ENCODE data around the gene MYH6. TPM values are rescaled to one million over a fixed set of nuclear protein-coding genes. Genes with fewer than 3 reads are reported as not detected.
"Not testable (repeated sequence)": the region's sequence is repeated elsewhere in the genome, so short reads cannot be mapped to it uniquely, and the experiment has no call there.

Gene MYH6
- total RNA-seq, 4 donors from 2014 or later = not detected

DNA sequence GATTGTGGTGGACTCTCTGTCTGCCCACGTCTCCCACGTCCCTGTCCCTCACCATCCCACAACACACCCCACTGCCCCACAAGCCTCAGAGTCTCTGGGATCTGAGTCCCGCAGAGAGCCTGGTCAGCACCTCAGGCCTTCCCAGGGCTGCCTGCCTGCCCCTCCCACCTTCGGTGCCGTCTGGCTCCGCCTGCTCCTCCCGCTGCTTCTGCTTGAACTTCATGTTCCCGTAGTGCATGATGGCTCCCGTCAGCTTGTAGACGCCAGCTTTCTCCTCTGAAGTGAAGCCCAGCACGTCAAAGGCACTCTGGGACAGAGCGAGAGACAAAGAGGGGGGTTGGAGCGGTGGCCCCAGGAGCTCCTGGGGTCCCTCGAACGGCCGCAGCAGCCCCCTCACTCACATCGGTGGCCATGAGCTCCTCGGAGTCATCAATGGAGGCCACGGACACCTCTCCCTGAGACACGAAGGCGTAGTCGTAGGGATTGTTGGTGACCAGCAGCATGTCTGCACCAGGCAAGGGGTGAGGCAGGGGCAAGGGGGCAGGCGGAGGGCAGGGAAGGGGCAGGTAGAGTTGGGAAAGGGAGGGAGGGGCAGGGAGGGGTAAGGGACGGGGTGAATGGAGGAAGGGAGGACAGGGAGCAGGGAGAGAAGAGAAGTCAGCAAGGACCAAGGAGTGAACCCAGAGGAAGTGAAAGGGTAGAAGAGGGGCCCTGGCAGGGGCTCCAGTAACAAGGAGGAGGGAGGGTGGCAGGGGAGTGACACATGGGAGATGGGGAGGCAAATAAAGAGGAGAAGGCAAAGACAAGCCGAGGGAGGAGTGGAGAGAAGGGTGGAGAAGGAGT lies 5.6 kb downstream of the MYH6 start:
- H3K4me3 ChIP-seq = no peak overlapping the region
- no peaks in the 10 kb centered on the region for H3K36me3 ChIP-seq
- no peaks in the 10 kb centered on the region for H3K9me3 ChIP-seq
- H3K27me3 ChIP-seq = no peaks in the 10 kb centered on the region
- DNase-seq = no peak
- TF ChIP-seq, protein P1, sequence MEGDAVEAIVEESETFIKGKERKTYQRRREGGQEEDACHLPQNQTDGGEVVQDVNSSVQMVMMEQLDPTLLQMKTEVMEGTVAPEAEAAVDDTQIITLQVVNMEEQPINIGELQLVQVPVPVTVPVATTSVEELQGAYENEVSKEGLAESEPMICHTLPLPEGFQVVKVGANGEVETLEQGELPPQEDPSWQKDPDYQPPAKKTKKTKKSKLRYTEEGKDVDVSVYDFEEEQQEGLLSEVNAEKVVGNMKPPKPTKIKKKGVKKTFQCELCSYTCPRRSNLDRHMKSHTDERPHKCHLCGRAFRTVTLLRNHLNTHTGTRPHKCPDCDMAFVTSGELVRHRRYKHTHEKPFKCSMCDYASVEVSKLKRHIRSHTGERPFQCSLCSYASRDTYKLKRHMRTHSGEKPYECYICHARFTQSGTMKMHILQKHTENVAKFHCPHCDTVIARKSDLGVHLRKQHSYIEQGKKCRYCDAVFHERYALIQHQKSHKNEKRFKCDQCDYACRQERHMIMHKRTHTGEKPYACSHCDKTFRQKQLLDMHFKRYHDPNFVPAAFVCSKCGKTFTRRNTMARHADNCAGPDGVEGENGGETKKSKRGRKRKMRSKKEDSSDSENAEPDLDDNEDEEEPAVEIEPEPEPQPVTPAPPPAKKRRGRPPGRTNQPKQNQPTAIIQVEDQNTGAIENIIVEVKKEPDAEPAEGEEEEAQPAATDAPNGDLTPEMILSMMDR (IDR thresholded peaks at IDR 0.05) = no peak
- TF ChIP-seq POLR2A (IDR thresholded peaks at IDR 0.05) = no peak
- H3K27ac ChIP-seq = no peak overlapping the region
- H3K4me1 ChIP-seq = no peaks in the 10 kb centered on the region

GRCh38 chr14:23401291-23401690 lies 6.8 kb downstream of the MYH6 start:
- TF ChIP-seq POLR2A (IDR thresholded peaks at IDR 0.05) = no peak
- TF ChIP-seq, protein P1 (IDR thresholded peaks at IDR 0.05) = no peak
- H3K27me3 ChIP-seq = no peaks in the 10 kb centered on the region
- DNase-seq = no peak
- no peak overlapping the region for H3K27ac ChIP-seq
- no peaks in the 10 kb centered on the region for H3K4me1 ChIP-seq
- no peaks in the 10 kb centered on the region for H3K36me3 ChIP-seq
- H3K4me3 ChIP-seq = no peak overlapping the region
- H3K9me3 ChIP-seq = no peaks in the 10 kb centered on the region

DNA sequence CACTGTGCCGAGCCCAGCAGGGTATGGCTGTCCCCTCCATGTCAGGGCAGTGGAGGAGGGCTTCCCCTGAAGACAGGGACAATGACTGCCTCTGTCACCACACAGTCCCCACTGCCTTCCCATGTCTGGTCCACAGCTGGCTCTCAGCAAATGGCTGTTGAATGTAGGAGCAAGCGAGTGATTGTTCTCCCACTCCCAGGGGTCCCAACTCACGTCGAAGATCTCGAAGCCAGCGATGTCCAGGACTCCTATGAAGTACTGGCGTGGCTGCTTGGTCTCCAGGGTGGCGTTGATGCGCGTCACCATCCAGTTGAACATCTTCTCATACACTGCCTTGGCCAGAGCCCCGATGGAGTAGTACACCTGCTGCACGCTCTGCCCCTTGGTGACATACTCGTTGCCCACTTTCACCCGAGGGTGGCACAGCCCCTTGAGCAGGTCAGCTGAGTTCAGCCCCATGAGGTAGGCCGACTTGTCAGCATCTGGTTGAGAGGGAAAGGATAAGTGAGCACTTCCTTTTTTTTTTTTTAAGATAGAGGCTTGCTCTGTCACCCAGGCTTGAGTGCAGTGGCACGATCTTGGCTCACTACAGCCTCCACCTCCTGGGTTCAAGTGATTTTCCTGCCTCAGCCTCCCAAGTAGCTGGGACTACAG lies 7.5 kb downstream of the MYH6 start:
- not testable (repeated sequence) for H3K27ac ChIP-seq, DNase-seq, H3K9me3 ChIP-seq, H3K27me3 ChIP-seq, H3K36me3 ChIP-seq, H3K4me3 ChIP-seq, H3K4me1 ChIP-seq

DNA sequence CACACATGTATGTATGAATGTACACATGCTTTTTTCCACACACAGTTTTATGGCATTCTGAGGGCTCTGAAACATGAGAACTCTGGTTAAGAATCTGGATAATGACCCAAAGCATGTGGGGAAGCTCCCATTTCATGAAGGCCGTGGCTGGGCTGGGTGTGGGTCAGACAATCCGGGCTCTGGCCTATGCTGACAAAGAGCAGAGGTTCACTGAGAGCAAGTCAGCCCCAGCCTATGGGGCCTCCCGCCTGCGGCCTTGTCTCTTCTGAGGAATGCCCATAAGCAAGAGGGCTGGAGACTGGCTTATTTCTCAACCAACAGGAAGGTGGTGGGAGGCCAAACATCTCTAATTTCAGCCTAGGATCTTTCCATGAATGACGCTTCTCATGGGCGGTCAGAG lies 8.5 kb downstream of the MYH6 start:
- no peaks in the 10 kb centered on the region for H3K36me3 ChIP-seq
- TF ChIP-seq, protein P1 (IDR thresholded peaks at IDR 0.05) = no peak
- H3K9me3 ChIP-seq = no peaks in the 10 kb centered on the region
- H3K4me1 ChIP-seq = no peaks in the 10 kb centered on the region
- no peak overlapping the region for H3K4me3 ChIP-seq
- H3K27me3 ChIP-seq = no peaks in the 10 kb centered on the region
- no peak for DNase-seq
- no peak overlapping the region for H3K27ac ChIP-seq

- H3K36me3 ChIP-seq = no peaks in the 10 kb centered on the region
- H3K27ac ChIP-seq = no peak overlapping the region
- H3K27me3 ChIP-seq = no peaks in the 10 kb centered on the region
- no peaks in the 10 kb centered on the region for H3K9me3 ChIP-seq
- TF ChIP-seq, protein P1 (IDR thresholded peaks at IDR 0.05) = no peak
- TF ChIP-seq POLR2A (IDR thresholded peaks at IDR 0.05) = no peak
- DNase-seq = no peak
- no peak overlapping the region for H3K4me3 ChIP-seq
- no peaks in the 10 kb centered on the region for H3K4me1 ChIP-seq
Observed at GRCh38 chr14:23399136-23399535, 8.9 kb downstream of the MYH6 start.

- no peaks in the 10 kb centered on the region for H3K9me3 ChIP-seq
- no peak overlapping the region for H3K27ac ChIP-seq
- no peak overlapping the region for H3K4me3 ChIP-seq
- no peaks in the 10 kb centered on the region for H3K4me1 ChIP-seq
- TF ChIP-seq, protein P1 (IDR thresholded peaks at IDR 0.05) = no peak
- no peak for TF ChIP-seq POLR2A (IDR thresholded peaks at IDR 0.05)
- no peaks in the 10 kb centered on the region for H3K27me3 ChIP-seq
- DNase-seq = no peak
- H3K36me3 ChIP-seq = no peaks in the 10 kb centered on the region
Observed at GRCh38 chr14:23398348-23398747, 9.7 kb downstream of the MYH6 start.
